GM12874 (cell line): ENCODE measurements around the gene ZDHHC17.

Experiments used
- CTCF ChIP-seq: IDR thresholded peaks from 2 replicates; pipeline ENCODE4 v1.5.1; 2011; ENCODE audit warnings: low read depth, mild to moderate bottlenecking, control low read depth, low read length, moderate library complexity; ENCODE audit not compliant: insufficient read depth

ZDHHC17 gene

GRCh38 chr12:76836633-76837032 is 72.7 kb downstream of the ZDHHC17 start:
- TF ChIP-seq CTCF = no peak

- TF ChIP-seq CTCF = no peak
Measured at GRCh38 chr12:76847260-76847659, 83.3 kb downstream of the ZDHHC17 start.

GRCh38 chr12:76848132-76848531 is 84.2 kb downstream of the ZDHHC17 start:
- TF ChIP-seq CTCF = no peak

- no peak for TF ChIP-seq CTCF
Measured at GRCh38 chr12:76852106-76852505, 88.2 kb downstream of the ZDHHC17 start.

GRCh38 chr12:76855271-76855670 is 91.4 kb downstream of the ZDHHC17 start:
- no peak for TF ChIP-seq CTCF

GRCh38 chr12:76856018-76856644 is 92.2 kb downstream of the ZDHHC17 start:
- no peak for TF ChIP-seq CTCF

- TF ChIP-seq CTCF = no peak
Measured at GRCh38 chr12:76859611-76860010, 95.7 kb downstream of the ZDHHC17 start.

- TF ChIP-seq CTCF = no peak
Measured at GRCh38 chr12:76860256-76860655, 96.3 kb downstream of the ZDHHC17 start.
